Mesodermal cell (in vitro differentiated cells): ENCODE results near the gene ROPN1B. TPM values are rescaled to one million over a fixed set of nuclear protein-coding genes. Genes with fewer than 3 reads are reported as not detected.
"Not testable (repeated sequence)": the region's sequence is repeated elsewhere in the genome, so short reads cannot be mapped to it uniquely, and the experiment has no call there.

Source experiments
- H3K27ac ChIP-seq: 2 replicates; pipeline ENCODE4 v1.7.0; 2013; ENCODE audit warnings: mild to moderate bottlenecking, low read depth, low read length, moderate library complexity; ENCODE audit not compliant: severe bottlenecking
- H3K36me3 ChIP-seq: 2 replicates; pipeline ENCODE4 v1.7.1; 2013; ENCODE audit warnings: mild to moderate bottlenecking, low read length, moderate library complexity; ENCODE audit not compliant: control insufficient read depth, insufficient read depth
- H3K4me1 ChIP-seq: one replicate; pipeline ENCODE4 v1.7.1; 2013; ENCODE audit warnings: mild to moderate bottlenecking, low read length; ENCODE audit not compliant: insufficient read depth, control insufficient read depth, poor library complexity, severe bottlenecking
- H3K4me3 ChIP-seq: 2 replicates; pipeline ENCODE4 v1.7.0; 2013; ENCODE audit warnings: low read length, control low read depth, mild to moderate bottlenecking; ENCODE audit not compliant: insufficient read depth, poor library complexity, severe bottlenecking; ENCODE audit errors: extremely low read depth
- H3K9me3 ChIP-seq: 2 replicates; pipeline ENCODE4 v1.7.1; 2013; ENCODE audit warnings: mild to moderate bottlenecking, low read length, moderate library complexity; ENCODE audit not compliant: control insufficient read depth
- WGBS, 2 experiments: methylation state at CpG; one replicate each; pipeline ENCODE4 v1.1.5; 2013; ENCODE audit warnings: missing lambda C conversion rate in 2 of 2; ENCODE audit not compliant: insufficient coverage in 2 of 2; 5-methylcytosine and 5-hydroxymethylcytosine counted together
- polyA plus RNA-seq, 2 experiments: library from polyadenylated mRNA; stranded (reverse); fragments of 50-300 nt; gene quantifications; one replicate each; pipeline ENCODE4 v1.2.3, GENCODE V29; 2013

Gene ROPN1B
- not detected for polyA plus RNA-seq (2013, experiment 1 of 2)
- not detected for polyA plus RNA-seq (2013, experiment 2 of 2)

DNA sequence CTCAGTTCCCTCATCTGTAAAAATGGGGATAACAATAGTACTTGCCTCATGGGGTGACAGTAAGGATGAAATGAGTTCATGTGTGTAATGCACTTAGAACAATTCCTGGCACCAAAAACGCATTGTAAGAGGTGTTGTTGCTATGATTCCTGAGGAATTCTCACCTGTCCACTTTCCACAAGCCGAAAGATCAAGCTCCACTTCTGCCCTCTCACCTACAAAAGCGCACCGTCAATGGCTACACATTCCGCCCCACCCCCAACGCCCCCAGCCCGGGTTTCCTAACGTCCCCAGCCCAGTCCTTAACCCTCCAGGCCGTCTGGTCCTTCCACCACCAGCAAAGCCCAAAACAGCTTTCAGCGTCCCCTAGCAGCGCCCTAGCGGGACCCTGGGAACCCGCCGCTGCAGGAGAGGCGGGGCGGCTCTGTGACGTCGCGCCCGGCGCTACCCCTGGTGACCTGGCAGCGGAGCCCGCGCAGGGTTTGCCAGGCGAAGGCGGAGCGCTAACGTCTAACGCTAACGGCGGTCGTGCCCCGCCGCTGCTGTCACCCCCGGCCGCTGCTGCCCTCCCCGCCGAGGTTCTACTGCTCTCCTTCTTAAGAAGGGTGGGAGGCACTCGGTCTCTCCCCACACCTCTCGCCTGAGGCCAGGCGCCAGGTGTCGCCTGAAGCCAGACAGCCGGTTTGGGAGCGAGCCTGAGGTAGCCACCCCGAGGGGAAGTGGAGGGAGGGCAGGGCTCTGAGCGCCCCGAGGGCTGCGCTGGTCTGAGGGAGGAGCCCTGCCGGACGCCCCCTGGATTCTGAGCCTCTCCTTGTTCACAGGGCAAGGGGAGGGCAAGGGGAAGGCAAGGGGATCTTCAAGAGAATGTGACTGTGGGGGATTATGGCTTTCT lies at the start of gene ROPN1B:
ROPN1B (plus strand) TSS at position 478 of the 892 bp plus-strand sequence. CDS start 2,877 bp downstream, outside the sequence.
- no CpG with 5 or more reads among the region's 50 CpGs for WGBS, 2 experiments

DNA sequence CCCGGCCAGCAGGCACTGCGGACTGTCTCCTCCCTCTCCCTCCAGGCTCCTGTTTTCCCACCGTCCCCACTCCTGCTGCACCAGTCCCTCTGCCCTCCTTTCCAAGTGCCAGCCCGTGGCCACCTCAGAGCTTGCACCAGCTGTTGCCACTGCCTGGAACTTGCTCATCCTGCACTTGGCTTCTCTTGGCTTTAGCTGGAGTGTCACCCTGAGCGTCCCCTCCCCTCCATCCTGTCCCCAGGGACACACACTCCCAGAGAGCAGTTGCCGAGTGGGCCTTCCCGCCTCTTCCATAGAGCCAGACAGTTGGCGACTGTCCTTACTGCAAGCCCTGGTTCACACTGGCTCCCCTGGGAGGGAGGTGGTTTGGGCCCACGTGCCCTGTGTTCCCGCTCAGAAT lies 48.8 kb upstream of the ROPN1B start:
- not testable (repeated sequence) for H3K27ac ChIP-seq, H3K9me3 ChIP-seq, H3K36me3 ChIP-seq, H3K4me1 ChIP-seq, H3K4me3 ChIP-seq
- 100% methylated on average over 2 to 3 of the region's 10 CpGs for WGBS, 2 experiments

More for the DNA sequence above, at the start of gene ROPN1B:
- not testable (repeated sequence) for H3K27ac ChIP-seq, H3K4me3 ChIP-seq, H3K36me3 ChIP-seq, H3K4me1 ChIP-seq, H3K9me3 ChIP-seq

DNA sequence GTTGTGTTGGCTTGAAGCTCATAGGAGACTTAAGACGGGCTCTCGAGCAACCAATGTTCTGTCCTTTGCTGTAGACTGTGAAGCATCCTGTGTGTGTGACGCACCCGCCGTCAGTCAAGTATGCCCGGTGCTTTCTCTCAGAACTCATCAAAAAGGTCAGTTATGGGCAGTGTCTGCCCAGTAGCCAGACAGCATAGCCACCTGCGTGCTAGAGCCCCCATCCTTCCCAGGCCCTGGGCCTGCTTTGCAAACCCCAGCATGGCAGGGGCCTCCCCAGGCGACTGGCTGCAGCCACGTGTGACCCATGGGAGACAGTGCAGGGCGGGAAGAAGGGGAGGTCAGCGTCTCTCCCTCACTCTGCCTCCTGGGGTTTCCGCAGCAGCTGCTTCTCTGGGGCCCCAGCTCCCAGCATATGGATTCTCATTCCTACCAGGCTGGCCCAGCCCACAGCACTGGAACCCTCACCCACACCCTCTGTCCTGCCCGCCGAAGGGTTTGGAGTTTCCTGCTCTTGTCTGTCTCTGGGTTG lies 48.2 kb upstream of the ROPN1B start:
- 89 to 91% methylated on average over 4 to 11 of the region's 14 CpGs for WGBS, 2 experiments
- H3K9me3 ChIP-seq, H3K27ac ChIP-seq: not testable (repeated sequence)

DNA sequence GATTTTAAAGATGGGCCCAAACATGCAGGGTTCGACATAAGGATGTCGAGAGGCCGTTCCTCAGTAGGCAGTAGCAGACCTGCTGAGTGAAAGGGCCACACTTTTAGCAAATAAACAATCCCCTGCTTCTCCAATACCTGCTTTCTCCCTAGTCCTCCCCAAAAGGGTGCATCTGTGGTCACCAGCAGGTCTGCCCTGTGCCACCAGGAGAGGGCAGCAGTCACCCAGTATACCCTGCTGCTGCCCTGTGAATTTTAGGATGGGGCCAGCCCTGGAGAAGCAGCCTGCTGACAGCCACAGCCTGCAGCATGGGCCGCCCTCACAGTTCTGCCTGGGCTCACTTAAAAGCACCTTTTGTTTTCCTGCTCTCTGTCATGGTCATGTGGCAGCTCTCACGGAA lies 47.3 kb upstream of the ROPN1B start:
- not testable (repeated sequence) for H3K27ac ChIP-seq, H3K36me3 ChIP-seq, H3K4me3 ChIP-seq, H3K9me3 ChIP-seq, H3K4me1 ChIP-seq
- 21 to 39% methylated on average over 2 to 3 of the region's 5 CpGs for WGBS, 2 experiments

More for the DNA sequence above, 48.2 kb upstream of the ROPN1B start:
- not testable (repeated sequence) for H3K4me1 ChIP-seq, H3K36me3 ChIP-seq, H3K4me3 ChIP-seq

DNA sequence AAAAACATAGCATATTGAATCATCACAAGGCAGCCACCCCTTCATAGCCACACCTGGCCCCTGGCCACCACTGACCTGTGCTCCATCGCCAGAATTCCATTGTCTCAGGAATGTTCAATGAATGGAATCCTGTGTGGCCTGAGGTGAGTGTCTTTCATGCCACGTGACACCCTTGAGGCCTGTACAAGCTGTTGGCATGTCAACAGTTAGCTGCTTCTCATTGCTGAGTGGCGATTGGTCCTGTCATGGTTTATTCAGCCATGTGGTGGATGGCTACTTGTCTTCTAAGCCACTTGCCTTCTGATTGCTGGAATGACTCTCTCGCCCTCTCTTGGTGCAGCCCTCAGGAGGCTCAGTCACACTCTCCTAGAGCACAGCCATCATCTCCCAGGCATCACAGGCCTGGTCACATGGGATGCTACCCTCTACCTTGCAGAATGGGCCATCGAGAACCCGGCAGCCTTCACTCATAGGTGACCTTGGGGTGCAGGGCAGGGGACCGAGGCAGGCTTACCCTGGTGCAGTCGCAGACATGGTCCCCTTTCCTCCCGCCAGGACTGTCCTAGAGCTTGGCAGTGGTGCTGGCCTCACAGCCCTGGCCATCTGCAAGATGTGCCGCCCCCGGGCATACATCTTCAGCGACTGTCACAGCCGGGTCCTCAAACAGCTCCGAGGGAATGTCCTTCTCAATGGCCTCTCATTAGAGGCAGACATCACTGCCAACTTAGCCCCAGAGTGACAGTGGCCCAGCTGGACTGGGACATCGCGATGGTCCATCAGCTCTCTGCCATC lies 45.5 kb upstream of the ROPN1B start:
- H3K9me3 ChIP-seq, H3K4me1 ChIP-seq, H3K36me3 ChIP-seq, H3K4me3 ChIP-seq, H3K27ac ChIP-seq: not testable (repeated sequence)
- WGBS, 2 experiments = 91 to 97% methylated on average over 3 to 8 of the region's 16 CpGs

DNA sequence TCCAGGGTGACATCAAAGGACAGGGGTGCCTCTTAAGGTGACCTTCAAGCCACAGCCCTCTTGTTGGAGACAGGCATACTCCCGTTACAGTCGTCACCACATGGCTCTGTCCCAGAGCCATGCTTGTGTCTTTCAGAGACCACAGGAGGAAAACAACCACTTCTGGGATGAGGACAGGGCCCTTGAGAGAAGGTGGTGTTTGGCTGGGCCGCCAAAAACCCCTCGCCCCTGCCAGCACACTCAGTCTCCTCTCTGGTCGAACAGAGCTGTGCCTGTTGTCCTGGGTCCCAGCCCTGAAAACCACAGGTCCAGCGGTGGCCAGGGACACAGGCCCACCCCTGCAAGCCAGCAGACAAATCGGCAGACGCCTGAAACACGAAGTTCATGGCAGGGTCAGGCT lies 44.7 kb upstream of the ROPN1B start:
- not testable (repeated sequence) for H3K4me1 ChIP-seq, H3K4me3 ChIP-seq, H3K36me3 ChIP-seq, H3K27ac ChIP-seq, H3K9me3 ChIP-seq
- WGBS, 2 experiments = 75 to 80% methylated on average over 5 of the region's 9 CpGs

DNA sequence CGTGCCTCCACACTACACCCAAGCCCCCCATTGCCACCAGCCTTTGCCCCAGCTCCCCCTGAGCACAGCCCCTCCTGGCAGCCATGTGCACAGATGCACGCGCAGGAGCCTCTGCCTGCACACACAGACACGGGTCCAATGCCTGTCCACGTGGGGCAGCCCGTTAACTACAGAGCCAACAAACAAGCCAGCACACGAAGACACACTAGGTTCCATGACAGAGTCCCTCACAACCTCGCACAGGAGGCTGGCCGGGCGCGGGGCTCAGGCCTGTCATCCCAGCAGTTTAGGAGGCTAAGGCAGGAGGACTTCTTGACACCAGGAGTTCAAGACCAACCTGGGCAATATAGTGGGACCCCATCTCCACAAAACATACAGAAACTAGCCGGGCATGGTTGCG lies 43.3 kb upstream of the ROPN1B start:
- H3K27ac ChIP-seq, H3K4me3 ChIP-seq, H3K36me3 ChIP-seq, H3K4me1 ChIP-seq, H3K9me3 ChIP-seq: not testable (repeated sequence)
- 90 to 91% methylated on average over 6 of the region's 13 CpGs for WGBS, 2 experiments

DNA sequence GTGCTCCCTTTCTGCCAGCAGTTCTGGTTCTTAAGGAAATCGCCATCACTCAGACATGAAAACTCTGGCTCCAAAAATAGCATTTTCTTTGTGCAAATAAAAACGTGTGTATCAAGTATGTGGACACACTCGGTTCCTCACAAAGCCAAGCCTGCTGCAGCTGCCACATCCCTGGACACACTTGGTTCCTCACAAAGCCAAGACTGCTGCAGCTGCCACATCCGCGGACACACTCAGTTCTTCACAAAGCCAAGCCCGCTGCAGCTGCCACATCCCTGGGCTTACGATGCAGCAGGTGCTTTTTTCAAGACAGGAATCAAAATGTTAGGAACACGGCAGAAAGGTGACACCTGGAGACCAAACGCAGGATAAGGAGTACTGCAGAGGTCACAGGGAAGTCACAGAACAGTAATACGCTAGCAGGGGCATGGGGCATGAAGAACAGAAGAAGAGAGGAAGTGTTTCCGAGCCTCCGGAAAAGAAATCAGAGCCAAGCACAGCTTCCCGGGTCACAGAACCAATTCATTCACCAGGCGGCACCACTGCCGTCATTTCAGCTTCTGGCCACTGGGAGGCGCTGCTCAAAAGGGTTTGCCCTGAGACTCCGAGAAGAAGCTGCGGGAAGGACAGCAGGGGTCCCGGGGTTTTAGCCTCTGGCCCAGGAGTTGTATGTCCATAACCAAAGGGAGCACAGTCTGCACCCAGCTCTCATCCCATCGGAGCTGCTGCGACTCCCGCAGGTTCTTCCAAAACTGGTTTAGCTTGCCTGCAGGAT lies 40.0 kb upstream of the ROPN1B start:
- H3K4me3 ChIP-seq, H3K9me3 ChIP-seq, H3K36me3 ChIP-seq, H3K27ac ChIP-seq, H3K4me1 ChIP-seq: not testable (repeated sequence)
- 48 to 66% methylated on average over 7 to 9 of the region's 22 CpGs for WGBS, 2 experiments

DNA sequence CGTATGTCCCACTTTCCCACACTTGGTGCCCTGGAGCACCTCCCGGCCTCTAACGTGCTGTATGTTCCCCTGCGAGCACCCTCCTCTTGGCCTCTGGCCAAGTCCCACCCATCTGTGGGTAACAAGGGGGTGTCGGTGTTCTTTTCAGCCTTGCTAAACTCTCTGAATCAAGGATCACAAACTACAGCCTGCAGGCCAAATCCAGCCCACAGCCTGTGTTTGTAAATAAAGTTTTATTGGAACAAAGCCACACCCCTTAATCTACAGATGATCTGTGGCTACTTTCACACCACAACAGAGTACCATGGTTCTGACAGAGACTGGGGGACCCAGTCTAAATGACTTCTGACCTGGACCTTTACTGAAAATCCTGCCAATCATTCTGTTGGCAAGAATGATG lies 39.2 kb upstream of the ROPN1B start:
- H3K27ac ChIP-seq, H3K36me3 ChIP-seq, H3K4me1 ChIP-seq, H3K9me3 ChIP-seq, H3K4me3 ChIP-seq: not testable (repeated sequence)
- WGBS, 2 experiments = 80% methylated on average over 1 of the region's 5 CpGs; no CpG with 5 or more reads in 1 of the 2 experiments

DNA sequence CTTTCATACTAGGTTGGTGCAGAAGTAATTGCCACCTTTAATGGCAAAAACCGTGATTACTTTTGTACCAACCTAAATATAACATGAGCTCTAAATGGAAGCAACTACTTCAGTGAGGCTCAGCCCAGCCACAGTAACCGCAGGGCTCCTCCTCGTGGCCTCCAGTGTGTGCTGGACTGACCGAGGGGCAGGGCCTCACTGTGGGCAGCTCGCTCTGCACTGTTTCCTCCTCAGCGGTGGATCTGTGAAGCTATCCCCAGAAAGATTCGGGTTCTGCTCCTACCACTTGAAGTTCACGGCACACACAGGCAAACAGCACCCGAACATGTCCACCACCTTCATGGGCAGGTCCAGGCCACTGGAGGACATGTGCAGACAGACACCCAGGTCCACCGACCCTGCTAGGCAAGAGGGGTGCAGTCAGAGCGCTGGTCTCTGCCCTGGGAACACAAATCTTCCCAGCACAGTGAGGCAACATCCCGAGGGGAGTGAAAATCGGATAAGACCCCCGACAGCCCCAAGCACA lies 37.6 kb upstream of the ROPN1B start:
- 67 to 80% methylated on average over 1 to 3 of the region's 14 CpGs for WGBS, 2 experiments
- not testable (repeated sequence) for H3K36me3 ChIP-seq, H3K27ac ChIP-seq, H3K9me3 ChIP-seq, H3K4me3 ChIP-seq, H3K4me1 ChIP-seq
